ENCODE results near the gene FGFR3. TPM values are rescaled to one million over a fixed set of nuclear protein-coding genes. Genes with fewer than 3 reads are reported as not detected.
A peak's percentile ranks its signal among the peaks of the same experiment; 100 is the strongest.

The FGFR3 gene
- total and polyA plus RNA-seq, 4 experiments from 2014 or later = 0.53 to 0.67 TPM; not detected in 2

GRCh38 chr4:1797298-1797860 lies 4.3 kb downstream of the FGFR3 start:
- Mint-ChIP-seq H3K4me1 (no peaks in the 10 kb centered on the region), H3K27ac (no peak overlapping the region), H3K4me3 (no peak overlapping the region), H3K9me3 (no peaks in the 10 kb centered on the region), H3K36me3 (no peaks in the 10 kb centered on the region), H3K27me3 (peaks cover 10 to 12% of the 10 kb centered on the region in 2 donors)
- Histone ChIP-seq H3K27ac (ENCODE audit: low read depth, low read length) (no peak overlapping the region), H3K36me3 (ENCODE audit: insufficient read depth, low read length) (no peaks in the 10 kb centered on the region), H3K4me1 (ENCODE audit: insufficient read depth, low read length) (peaks cover 12% of the 10 kb centered on the region), H3K9me3 (ENCODE audit: control insufficient read depth in 1 of 2, low read length in 2 of 2) (no peaks in the 10 kb centered on the region), H3K27me3 (ENCODE audit: insufficient read depth, low read length) (peaks cover 17% of the 10 kb centered on the region), H3K4me3 (ENCODE audit: low read length in 2 of 2) (no peak overlapping the region)
- intact Hi-C loops (cut with micrococcal nuclease) = no loop called here
- ChIA-PET POLR2A (ENCODE audit: partially characterized antibody) (no interaction called here), CTCF (ENCODE audit: partially characterized antibody) (no interaction called here)
- DNase-seq = peak in 1 of 5 donors; percentile 1

- Mint-ChIP-seq H3K27ac (no peak overlapping the region), H3K27me3 (peaks cover 10 to 12% of the 10 kb centered on the region in 2 donors), H3K4me3 (no peak overlapping the region), H3K9me3 (no peaks in the 10 kb centered on the region), H3K4me1 (no peaks in the 10 kb centered on the region), H3K36me3 (no peaks in the 10 kb centered on the region)
- Histone ChIP-seq H3K9me3 (ENCODE audit: control insufficient read depth in 1 of 2, low read length in 2 of 2) (no peaks in the 10 kb centered on the region), H3K36me3 (ENCODE audit: insufficient read depth, low read length) (no peaks in the 10 kb centered on the region), H3K4me3 (ENCODE audit: low read length in 2 of 2) (no peak overlapping the region), H3K27ac (ENCODE audit: low read depth, low read length) (no peak overlapping the region), H3K4me1 (ENCODE audit: insufficient read depth, low read length) (peaks cover 12% of the 10 kb centered on the region), H3K27me3 (ENCODE audit: insufficient read depth, low read length) (peaks cover 17% of the 10 kb centered on the region)
- POLR2A ChIA-PET (ENCODE audit: partially characterized antibody) = no interaction called here
- intact Hi-C loops (cut with micrococcal nuclease) = no loop called here
- CTCF ChIA-PET (ENCODE audit: partially characterized antibody) = no interaction called here
- DNase-seq = peak in 1 of 5 donors; percentile 33
Measured at GRCh38 chr4:1797861-1798579, 4.9 kb downstream of the FGFR3 start.

DNA sequence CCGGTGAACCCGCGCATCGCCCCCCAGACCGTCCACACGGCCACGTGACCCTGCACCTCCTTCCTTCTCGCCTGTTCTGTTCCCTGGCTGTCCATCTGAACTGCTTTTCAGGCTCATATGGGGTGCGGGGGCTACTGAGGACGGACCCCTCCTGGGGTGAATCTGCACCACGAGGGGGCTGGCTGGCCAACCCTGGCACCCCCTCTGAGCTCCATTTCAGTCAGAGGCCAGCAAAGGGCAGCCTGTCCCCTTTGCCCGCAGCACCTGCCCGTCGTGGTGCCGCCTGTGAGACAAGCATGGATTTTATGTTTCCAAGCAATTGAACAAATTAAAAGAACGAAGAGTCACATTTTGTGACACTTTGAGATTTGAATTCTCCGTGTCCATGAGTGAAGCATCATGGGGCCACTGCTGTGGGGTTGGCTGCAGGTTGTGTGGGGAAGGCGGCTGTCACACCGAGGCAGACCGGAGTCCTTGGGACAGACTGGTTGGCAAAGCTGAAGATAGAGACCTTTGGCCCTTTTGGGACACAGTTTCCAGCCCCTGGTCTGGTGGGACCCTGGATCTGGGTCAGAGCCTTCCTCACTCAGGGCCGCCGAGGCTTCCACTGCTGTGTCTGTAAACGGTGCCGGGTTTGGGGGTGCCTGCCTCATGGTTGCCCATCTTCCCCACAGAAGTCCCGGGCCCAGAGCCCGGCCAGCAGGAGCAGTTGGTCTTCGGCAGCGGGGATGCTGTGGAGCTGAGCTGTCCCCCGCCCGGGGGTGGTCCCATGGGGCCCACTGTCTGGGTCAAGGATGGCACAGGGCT lies 5.7 kb downstream of the FGFR3 start:
- H3K36me3 Mint-ChIP-seq = no peaks in the 10 kb centered on the region
- H3K4me3 Mint-ChIP-seq = no peak overlapping the region
- H3K27ac Mint-ChIP-seq = no peak overlapping the region
- Histone ChIP-seq H3K36me3 (ENCODE audit: insufficient read depth, low read length) (no peaks in the 10 kb centered on the region), H3K4me3 (ENCODE audit: low read length in 2 of 2) (no peak overlapping the region), H3K27me3 (ENCODE audit: insufficient read depth, low read length) (peaks cover 17% of the 10 kb centered on the region), H3K4me1 (ENCODE audit: insufficient read depth, low read length) (peaks cover 12% of the 10 kb centered on the region), H3K27ac (ENCODE audit: low read depth, low read length) (no peak overlapping the region), H3K9me3 (ENCODE audit: control insufficient read depth in 1 of 2, low read length in 2 of 2) (no peaks in the 10 kb centered on the region)
- DNase-seq = peak in 1 of 5 donors; percentile 24
- intact Hi-C loops (cut with micrococcal nuclease) = no loop called here
- no peaks in the 10 kb centered on the region for H3K4me1 Mint-ChIP-seq
- ChIA-PET POLR2A (ENCODE audit: partially characterized antibody) (no interaction called here), CTCF (ENCODE audit: partially characterized antibody) (no interaction called here)
- H3K9me3 Mint-ChIP-seq = no peaks in the 10 kb centered on the region
- H3K27me3 Mint-ChIP-seq = peaks cover 10 to 12% of the 10 kb centered on the region in 2 donors

- Mint-ChIP-seq H3K36me3 (no peaks in the 10 kb centered on the region), H3K9me3 (no peaks in the 10 kb centered on the region), H3K4me3 (no peak overlapping the region), H3K4me1 (no peaks in the 10 kb centered on the region), H3K27me3 (peaks cover 10 to 12% of the 10 kb centered on the region in 2 donors), H3K27ac (no peak overlapping the region)
- Histone ChIP-seq H3K27ac (ENCODE audit: low read depth, low read length) (no peak overlapping the region), H3K36me3 (ENCODE audit: insufficient read depth, low read length) (no peaks in the 10 kb centered on the region), H3K9me3 (ENCODE audit: control insufficient read depth in 1 of 2, low read length in 2 of 2) (no peaks in the 10 kb centered on the region), H3K27me3 (ENCODE audit: insufficient read depth, low read length) (peaks cover 17% of the 10 kb centered on the region), H3K4me3 (ENCODE audit: low read length in 2 of 2) (no peak overlapping the region), H3K4me1 (ENCODE audit: insufficient read depth, low read length) (peaks cover 6% of the 10 kb centered on the region)
- DNase-seq = peak in 1 of 5 donors; percentile 22
- intact Hi-C loops (cut with micrococcal nuclease) = no loop called here
- CTCF ChIA-PET (ENCODE audit: partially characterized antibody) = no interaction called here
- POLR2A ChIA-PET (ENCODE audit: partially characterized antibody) = no interaction called here
Measured at GRCh38 chr4:1799387-1800375, 6.6 kb downstream of the FGFR3 start.

DNA sequence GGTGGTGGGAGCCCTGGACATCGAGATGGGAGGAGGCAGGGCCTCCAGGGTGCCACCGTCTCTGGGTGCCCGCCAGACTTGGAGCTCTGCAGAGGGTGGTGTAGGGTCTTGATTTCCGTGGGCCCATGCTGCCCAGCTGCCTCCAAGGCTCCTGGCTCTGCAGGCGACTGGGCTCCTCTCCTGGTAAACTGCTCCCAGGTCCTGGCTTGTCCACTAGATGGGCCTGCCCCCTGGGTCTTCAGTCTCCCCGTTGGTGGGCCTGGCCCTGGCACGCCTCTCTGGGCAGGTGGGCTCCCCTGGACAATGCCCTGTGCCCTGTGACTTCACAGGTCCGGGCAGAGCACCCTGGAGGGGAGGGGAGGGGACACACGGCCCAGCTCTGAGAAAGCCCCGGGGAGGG lies 7.7 kb downstream of the FGFR3 start:
- Histone ChIP-seq H3K9me3 (ENCODE audit: control insufficient read depth in 1 of 2, low read length in 2 of 2) (no peaks in the 10 kb centered on the region), H3K27ac (ENCODE audit: low read depth, low read length) (no peak overlapping the region), H3K4me3 (ENCODE audit: low read length in 2 of 2) (no peak overlapping the region), H3K36me3 (ENCODE audit: insufficient read depth, low read length) (no peaks in the 10 kb centered on the region), H3K4me1 (ENCODE audit: insufficient read depth, low read length) (peaks cover 1% of the 10 kb centered on the region), H3K27me3 (ENCODE audit: insufficient read depth, low read length) (peaks cover 12% of the 10 kb centered on the region)
- H3K4me1 Mint-ChIP-seq = no peaks in the 10 kb centered on the region
- ChIA-PET CTCF (ENCODE audit: partially characterized antibody) (no interaction called here), POLR2A (ENCODE audit: partially characterized antibody) (no interaction called here)
- peaks cover 10 to 12% of the 10 kb centered on the region in 2 donors for H3K27me3 Mint-ChIP-seq
- no peak overlapping the region for H3K4me3 Mint-ChIP-seq
- no peak overlapping the region for H3K27ac Mint-ChIP-seq
- H3K36me3 Mint-ChIP-seq = no peaks in the 10 kb centered on the region
- intact Hi-C loops (cut with micrococcal nuclease) = no loop called here
- peak in 1 of 5 donors; percentile 29 for DNase-seq
- H3K9me3 Mint-ChIP-seq = no peaks in the 10 kb centered on the region

DNA sequence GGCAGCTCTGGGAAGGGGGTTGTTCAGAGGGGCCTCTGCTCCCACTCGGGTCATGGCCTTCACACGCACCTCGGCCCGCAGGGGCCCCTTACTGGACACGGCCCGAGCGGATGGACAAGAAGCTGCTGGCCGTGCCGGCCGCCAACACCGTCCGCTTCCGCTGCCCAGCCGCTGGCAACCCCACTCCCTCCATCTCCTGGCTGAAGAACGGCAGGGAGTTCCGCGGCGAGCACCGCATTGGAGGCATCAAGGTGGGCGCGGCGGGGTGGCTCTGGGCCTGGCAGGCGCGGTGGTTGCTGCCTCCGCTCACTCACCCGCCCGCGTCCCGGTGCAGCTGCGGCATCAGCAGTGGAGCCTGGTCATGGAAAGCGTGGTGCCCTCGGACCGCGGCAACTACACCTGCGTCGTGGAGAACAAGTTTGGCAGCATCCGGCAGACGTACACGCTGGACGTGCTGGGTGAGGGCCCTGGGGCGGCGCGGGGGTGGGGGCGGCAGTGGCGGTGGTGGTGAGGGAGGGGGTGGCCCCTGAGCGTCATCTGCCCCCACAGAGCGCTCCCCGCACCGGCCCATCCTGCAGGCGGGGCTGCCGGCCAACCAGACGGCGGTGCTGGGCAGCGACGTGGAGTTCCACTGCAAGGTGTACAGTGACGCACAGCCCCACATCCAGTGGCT lies 8.3 kb downstream of the FGFR3 start:
- no peak overlapping the region for H3K4me3 ChIP-seq (ENCODE audit: low read length in 2 of 2)
- H3K36me3 ChIP-seq (ENCODE audit: insufficient read depth, low read length) = no peaks in the 10 kb centered on the region
- intact Hi-C loops (cut with micrococcal nuclease) = no loop called here
- no peaks in the 10 kb centered on the region for H3K9me3 ChIP-seq (ENCODE audit: control insufficient read depth in 1 of 2, low read length in 2 of 2)
- H3K36me3 Mint-ChIP-seq = no peaks in the 10 kb centered on the region
- no peaks in the 10 kb centered on the region for H3K4me1 Mint-ChIP-seq
- H3K4me3 Mint-ChIP-seq = no peak overlapping the region
- H3K9me3 Mint-ChIP-seq = no peaks in the 10 kb centered on the region
- peaks cover 9 to 10% of the 10 kb centered on the region in 2 donors for H3K27me3 Mint-ChIP-seq
- H3K27ac ChIP-seq (ENCODE audit: low read depth, low read length) = no peak overlapping the region
- peaks cover 6% of the 10 kb centered on the region for H3K27me3 ChIP-seq (ENCODE audit: insufficient read depth, low read length)
- ChIA-PET POLR2A (ENCODE audit: partially characterized antibody) (no interaction called here), CTCF (ENCODE audit: partially characterized antibody) (no interaction called here)
- no peak overlapping the region for H3K27ac Mint-ChIP-seq
- H3K4me1 ChIP-seq (ENCODE audit: insufficient read depth, low read length) = no peaks in the 10 kb centered on the region
- peak in 1 of 5 donors; percentile 13 for DNase-seq

Data from CD4-positive, alpha-beta memory T cell (primary cell).